ENCODE results near the gene SND1. TPM values are rescaled to one million over a fixed set of nuclear protein-coding genes. Genes with fewer than 3 reads are reported as not detected.

SND1 gene
- total and polyA plus RNA-seq, 2 donors from 2014 or later, result 83.0 to 154 TPM

DNA sequence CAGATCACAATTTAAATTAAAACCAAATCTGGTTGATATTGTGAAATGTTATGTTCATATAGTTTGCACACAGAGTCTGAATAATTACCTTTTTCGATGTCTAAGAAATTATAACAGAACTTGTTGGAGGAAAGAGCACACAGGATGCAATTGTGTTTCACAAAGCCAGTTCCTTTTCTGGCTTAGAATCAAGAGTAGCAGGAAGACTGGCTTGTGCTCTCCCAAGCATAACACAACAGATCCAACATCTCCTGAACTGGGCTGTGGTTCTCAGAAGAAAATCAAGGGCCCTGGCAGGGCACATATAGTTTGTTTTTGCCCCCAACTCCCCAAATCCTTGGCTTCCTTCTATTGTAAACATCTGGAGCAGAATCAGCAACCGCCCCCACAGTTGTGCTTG lies 316.6 kb downstream of the SND1 start:
- FAIRE-seq (no peak), DNase-seq (peak in 1 of 5 donors; percentile 28)
- Histone ChIP-seq H3K27ac (ENCODE audit: low read depth in 2 of 2, low read length in 2 of 2) (no peak overlapping the region), H3K9ac (ENCODE audit: low read length in 3 of 3) (no peak overlapping the region), H3K36me3 (ENCODE audit: control insufficient read depth in 2 of 3, insufficient read depth in 3 of 3, low read length in 3 of 3) (no peaks in the 10 kb centered on the region), H3K27me3 (ENCODE audit: control insufficient read depth, insufficient read depth, low read length) (no peaks in the 10 kb centered on the region), H3K4me1 (ENCODE audit: control insufficient read depth in 2 of 3, insufficient read depth in 2 of 3, low read depth in 1 of 3, low read length in 3 of 3) (peaks cover 0 to 3% (median 0%) of the 10 kb centered on the region in 3 donors), H3K9me3 (ENCODE audit: control insufficient read depth in 2 of 3, insufficient read depth in 1 of 3, low read length in 3 of 3) (no peaks in the 10 kb centered on the region), H3K4me3 (ENCODE audit: low read length in 3 of 3) (no peak overlapping the region)
- intact Hi-C loops (cut with DNase I), result no loop called here
- TF ChIP-seq, protein P1, sequence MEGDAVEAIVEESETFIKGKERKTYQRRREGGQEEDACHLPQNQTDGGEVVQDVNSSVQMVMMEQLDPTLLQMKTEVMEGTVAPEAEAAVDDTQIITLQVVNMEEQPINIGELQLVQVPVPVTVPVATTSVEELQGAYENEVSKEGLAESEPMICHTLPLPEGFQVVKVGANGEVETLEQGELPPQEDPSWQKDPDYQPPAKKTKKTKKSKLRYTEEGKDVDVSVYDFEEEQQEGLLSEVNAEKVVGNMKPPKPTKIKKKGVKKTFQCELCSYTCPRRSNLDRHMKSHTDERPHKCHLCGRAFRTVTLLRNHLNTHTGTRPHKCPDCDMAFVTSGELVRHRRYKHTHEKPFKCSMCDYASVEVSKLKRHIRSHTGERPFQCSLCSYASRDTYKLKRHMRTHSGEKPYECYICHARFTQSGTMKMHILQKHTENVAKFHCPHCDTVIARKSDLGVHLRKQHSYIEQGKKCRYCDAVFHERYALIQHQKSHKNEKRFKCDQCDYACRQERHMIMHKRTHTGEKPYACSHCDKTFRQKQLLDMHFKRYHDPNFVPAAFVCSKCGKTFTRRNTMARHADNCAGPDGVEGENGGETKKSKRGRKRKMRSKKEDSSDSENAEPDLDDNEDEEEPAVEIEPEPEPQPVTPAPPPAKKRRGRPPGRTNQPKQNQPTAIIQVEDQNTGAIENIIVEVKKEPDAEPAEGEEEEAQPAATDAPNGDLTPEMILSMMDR (IDR thresholded peaks at IDR 0.05; ENCODE audit: borderline replicate concordance, extremely low read depth, insufficient read depth), result no peak

DNA sequence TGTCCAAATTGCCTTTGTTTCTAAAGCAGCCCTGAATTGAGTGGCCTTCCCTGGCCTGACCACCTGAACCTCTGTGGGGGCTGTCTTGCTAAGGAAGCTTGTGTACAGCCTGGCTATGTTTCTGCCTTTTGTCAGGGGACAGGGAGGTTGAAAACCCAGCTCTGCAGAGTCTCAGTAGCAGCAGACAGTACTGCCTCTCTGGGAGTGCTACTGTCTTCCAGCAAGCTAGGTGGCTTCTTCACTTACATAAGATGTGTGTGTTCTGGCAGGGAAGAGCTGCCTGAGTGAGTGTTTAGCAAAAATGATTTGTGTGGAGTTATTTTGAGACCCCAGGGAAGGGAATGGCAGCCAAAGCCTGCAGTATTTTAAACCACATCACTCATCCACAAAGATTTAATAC lies 321.8 kb downstream of the SND1 start:
- Histone ChIP-seq H3K9me3 (ENCODE audit: control insufficient read depth in 2 of 3, insufficient read depth in 1 of 3, low read length in 3 of 3) (no peaks in the 10 kb centered on the region), H3K9ac (ENCODE audit: low read length in 3 of 3) (no peak overlapping the region), H3K36me3 (ENCODE audit: control insufficient read depth in 2 of 3, insufficient read depth in 3 of 3, low read length in 3 of 3) (peaks cover 0 to 2% (median 0%) of the 10 kb centered on the region in 3 donors), H3K4me1 (ENCODE audit: control insufficient read depth in 2 of 3, insufficient read depth in 2 of 3, low read depth in 1 of 3, low read length in 3 of 3) (peaks cover 0 to 3% (median 0%) of the 10 kb centered on the region in 3 donors), H3K4me3 (ENCODE audit: low read length in 3 of 3) (no peak overlapping the region), H3K27me3 (ENCODE audit: control insufficient read depth, insufficient read depth, low read length) (no peaks in the 10 kb centered on the region), H3K27ac (ENCODE audit: low read depth in 2 of 2, low read length in 2 of 2) (no peak overlapping the region)
- TF ChIP-seq, protein P1 (IDR thresholded peaks at IDR 0.05; ENCODE audit: borderline replicate concordance, extremely low read depth, insufficient read depth), result no peak
- DNase-seq (no peak), FAIRE-seq (no peak)
- intact Hi-C loops (cut with DNase I), result no loop called here

DNA sequence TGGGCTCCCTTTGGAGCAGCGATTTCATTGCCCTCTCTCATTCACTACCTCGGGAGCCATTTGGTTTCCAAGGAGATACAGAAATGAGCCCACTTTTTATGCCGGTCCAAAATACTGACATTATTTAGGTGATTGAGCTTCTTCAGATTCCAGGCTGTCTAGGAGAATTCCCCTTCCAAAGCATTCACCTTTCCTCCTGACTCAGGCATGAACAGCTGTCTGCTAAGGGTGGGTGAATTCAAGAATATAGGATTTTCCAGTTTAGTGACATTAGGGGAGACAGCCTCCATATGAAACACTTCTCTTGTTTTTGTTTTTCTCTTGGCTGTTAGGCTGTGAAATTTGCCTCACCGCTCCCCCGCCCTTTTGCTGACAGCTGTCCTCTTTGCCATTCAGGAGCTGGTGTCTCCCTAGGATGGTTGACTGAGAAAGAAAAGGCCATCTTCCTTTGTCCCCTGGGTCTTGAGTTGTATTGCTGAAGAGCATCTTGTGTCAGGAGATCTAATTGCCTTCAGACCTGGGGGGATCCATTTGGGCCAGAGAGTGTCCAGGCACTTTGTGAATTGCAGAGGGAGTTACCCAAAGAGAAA lies 322.5 kb downstream of the SND1 start:
- Histone ChIP-seq H3K4me1 (ENCODE audit: control insufficient read depth in 2 of 3, insufficient read depth in 2 of 3, low read depth in 1 of 3, low read length in 3 of 3) (no peaks in the 10 kb centered on the region), H3K27me3 (ENCODE audit: control insufficient read depth, insufficient read depth, low read length) (no peaks in the 10 kb centered on the region), H3K9me3 (ENCODE audit: control insufficient read depth in 2 of 3, insufficient read depth in 1 of 3, low read length in 3 of 3) (no peaks in the 10 kb centered on the region), H3K27ac (ENCODE audit: low read depth in 2 of 2, low read length in 2 of 2) (no peak overlapping the region), H3K9ac (ENCODE audit: low read length in 3 of 3) (no peak overlapping the region), H3K36me3 (ENCODE audit: control insufficient read depth in 2 of 3, insufficient read depth in 3 of 3, low read length in 3 of 3) (peaks cover 0 to 2% (median 0%) of the 10 kb centered on the region in 3 donors), H3K4me3 (ENCODE audit: low read length in 3 of 3) (no peak overlapping the region)
- FAIRE-seq (no peak), DNase-seq (peak in 1 of 5 donors; percentile 16)
- TF ChIP-seq, protein P1 (IDR thresholded peaks at IDR 0.05; ENCODE audit: borderline replicate concordance, extremely low read depth, insufficient read depth), result no peak
- intact Hi-C loops (cut with DNase I), result no loop called here

All from kidney (tissue), 14 donors.